HFF-Myc (cell line): ENCODE data around the gene SCFD2.

ENCODE experiments used
- DNase-seq: peaks from one replicate; pipeline ENCODE4 v3.0.0-alpha.2; 2011; ENCODE audit warnings: low read depth; ENCODE audit errors: extremely low read depth
- H3K4me3 ChIP-seq: replicated peaks from 2 replicates; pipeline ENCODE4 v1.5.1; 2011; ENCODE audit warnings: low read depth, mild to moderate bottlenecking, control low read depth, low read length
- TF ChIP-seq, protein P1 (sequence below): IDR thresholded peaks from 2 replicates; pipeline ENCODE4 v1.5.1; 2012; ENCODE audit warnings: mild to moderate bottlenecking, low read depth, low read length, control low read depth; ENCODE audit errors: missing control alignments

SCFD2 gene

DNA sequence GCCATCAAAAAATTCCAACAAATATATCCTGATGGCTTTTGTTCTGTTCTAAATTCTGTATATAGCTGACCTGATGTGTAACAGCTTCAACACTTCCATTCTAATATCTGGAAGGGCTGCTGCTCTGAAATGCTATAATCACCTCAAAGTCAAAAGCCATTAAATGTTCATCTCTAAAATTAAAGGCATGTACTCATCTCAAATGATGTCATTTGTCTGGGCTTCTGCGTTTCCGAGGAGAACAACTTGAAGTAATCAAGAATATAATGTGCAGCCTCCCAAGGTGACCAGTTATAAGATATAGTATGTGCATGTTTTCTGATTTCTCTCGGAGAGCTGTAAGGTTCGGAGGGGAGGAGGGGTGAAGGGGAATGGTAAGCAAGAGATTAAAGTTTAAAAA, 237.6 kb downstream of the SCFD2 start:
- H3K4me3 ChIP-seq = no peak overlapping the region
- TF ChIP-seq, protein P1, sequence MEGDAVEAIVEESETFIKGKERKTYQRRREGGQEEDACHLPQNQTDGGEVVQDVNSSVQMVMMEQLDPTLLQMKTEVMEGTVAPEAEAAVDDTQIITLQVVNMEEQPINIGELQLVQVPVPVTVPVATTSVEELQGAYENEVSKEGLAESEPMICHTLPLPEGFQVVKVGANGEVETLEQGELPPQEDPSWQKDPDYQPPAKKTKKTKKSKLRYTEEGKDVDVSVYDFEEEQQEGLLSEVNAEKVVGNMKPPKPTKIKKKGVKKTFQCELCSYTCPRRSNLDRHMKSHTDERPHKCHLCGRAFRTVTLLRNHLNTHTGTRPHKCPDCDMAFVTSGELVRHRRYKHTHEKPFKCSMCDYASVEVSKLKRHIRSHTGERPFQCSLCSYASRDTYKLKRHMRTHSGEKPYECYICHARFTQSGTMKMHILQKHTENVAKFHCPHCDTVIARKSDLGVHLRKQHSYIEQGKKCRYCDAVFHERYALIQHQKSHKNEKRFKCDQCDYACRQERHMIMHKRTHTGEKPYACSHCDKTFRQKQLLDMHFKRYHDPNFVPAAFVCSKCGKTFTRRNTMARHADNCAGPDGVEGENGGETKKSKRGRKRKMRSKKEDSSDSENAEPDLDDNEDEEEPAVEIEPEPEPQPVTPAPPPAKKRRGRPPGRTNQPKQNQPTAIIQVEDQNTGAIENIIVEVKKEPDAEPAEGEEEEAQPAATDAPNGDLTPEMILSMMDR = no peak
- no peak for DNase-seq

GRCh38 chr4:53127365-53127764, 238.5 kb downstream of the SCFD2 start:
- H3K4me3 ChIP-seq = no peak overlapping the region
- DNase-seq = no peak
- TF ChIP-seq, protein P1 = no peak

DNA sequence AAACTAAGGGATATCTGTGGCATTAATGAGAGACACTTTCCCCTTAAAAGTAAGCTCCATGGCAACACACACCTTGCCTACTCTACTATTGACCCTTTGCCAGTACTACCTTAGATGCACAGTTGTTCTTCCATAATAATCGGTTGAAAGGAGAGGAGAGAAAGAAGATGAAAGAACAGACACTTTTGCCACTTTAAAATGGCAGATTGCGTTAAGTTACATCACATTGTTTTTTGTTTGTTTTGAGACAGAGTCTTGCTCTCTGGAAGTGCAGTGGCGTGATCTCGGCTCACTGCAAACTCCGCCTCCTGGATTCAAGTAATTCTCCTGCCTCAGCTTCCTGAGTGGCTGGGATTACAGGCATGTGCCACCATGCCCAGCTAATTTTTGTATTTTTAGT, 239.8 kb downstream of the SCFD2 start:
- no peak for DNase-seq
- H3K4me3 ChIP-seq = no peak overlapping the region
- TF ChIP-seq, protein P1 = no peak

GRCh38 chr4:53123819-53124218, 242.0 kb downstream of the SCFD2 start:
- no peak overlapping the region for H3K4me3 ChIP-seq
- DNase-seq = no peak
- TF ChIP-seq, protein P1 = no peak

DNA sequence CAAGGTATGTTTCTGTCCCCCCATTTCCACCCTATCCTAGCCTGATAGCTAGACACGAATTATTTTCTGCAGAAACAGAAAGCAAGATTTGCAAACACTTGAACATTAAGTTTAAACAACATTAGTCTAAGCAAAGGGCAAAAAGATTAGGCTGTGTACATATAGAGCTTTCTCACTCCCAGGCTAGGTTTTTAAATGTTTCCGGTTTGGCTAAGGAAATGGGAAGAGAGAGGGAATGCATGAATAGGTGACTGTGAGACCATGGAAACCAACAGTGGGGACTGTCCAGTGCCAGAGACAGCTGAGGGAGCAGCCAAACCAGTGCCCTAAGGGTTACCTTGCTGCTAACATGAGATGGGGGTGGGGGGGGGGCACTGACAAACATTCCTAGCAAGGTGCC, 242.7 kb downstream of the SCFD2 start:
- TF ChIP-seq, protein P1 = no peak
- H3K4me3 ChIP-seq = no peak overlapping the region
- DNase-seq = no peak

- DNase-seq = no peak
- TF ChIP-seq, protein P1 = no peak
Observed at GRCh38 chr4:53122280-53123116, 243.4 kb downstream of the SCFD2 start.

More at GRCh38 chr4:53122280-53123116, 243.4 kb downstream of the SCFD2 start:
- no peak overlapping the region for H3K4me3 ChIP-seq
